ENCODE data around the gene TUFT1.

Gene TUFT1

GRCh38 chr1:151494741-151495281 is 45.3 kb upstream of the TUFT1 start (continued):
- peak; percentile 24; the same call in 1 of the 2 replicates for TF ChIP-seq ZNF449 (tag by site-specific recombination; IDR thresholded peaks at IDR 0.05)
- TF ChIP-seq ZBTB10 (tag by site-specific recombination; IDR thresholded peaks at IDR 0.05): no peak
- peak; percentile 77 for TF ChIP-seq SP3 (tag by site-specific recombination; IDR thresholded peaks at IDR 0.05)
- no peak for TF ChIP-seq ZBTB48 (tag by site-specific recombination; IDR thresholded peaks at IDR 0.05)
- TF ChIP-seq KLF9 (tag by site-specific recombination; IDR thresholded peaks at IDR 0.05; ENCODE audit: low read depth): peak; percentile 74
- no peak for TF ChIP-seq ZNF19 (tag by site-specific recombination; IDR thresholded peaks at IDR 0.05; ENCODE audit: low read depth)
- TF ChIP-seq HIC1 (tag by site-specific recombination; IDR thresholded peaks at IDR 0.05): peak; percentile 90
- TF ChIP-seq TSHZ1 (tag by site-specific recombination; IDR thresholded peaks at IDR 0.05; ENCODE audit: borderline replicate concordance): peak; percentile 99
- TF ChIP-seq EGR2 (tag by site-specific recombination; IDR thresholded peaks at IDR 0.05; ENCODE audit: low read depth): peak; percentile 91
- TF ChIP-seq ZNF704 (tag by site-specific recombination; IDR thresholded peaks at IDR 0.05): no peak
- no peak for TF ChIP-seq ZNF239 (tag by site-specific recombination; IDR thresholded peaks at IDR 0.05)
- TF ChIP-seq ZNF76 (tag by site-specific recombination; IDR thresholded peaks at IDR 0.05; ENCODE audit: borderline replicate concordance, low read depth): peak; percentile 71; the same call in 1 of the 2 replicates
- TF ChIP-seq ZSCAN5A (tag by site-specific recombination; IDR thresholded peaks at IDR 0.05): no peak
- TF ChIP-seq ZNF138 (tag by site-specific recombination; IDR thresholded peaks at IDR 0.05; ENCODE audit: borderline replicate concordance): no peak
- no peak for TF ChIP-seq ZNF426 (tag by site-specific recombination; IDR thresholded peaks at IDR 0.05)
- TF ChIP-seq REST (tag by site-specific recombination; IDR thresholded peaks at IDR 0.05): no peak
- TF ChIP-seq ZNF133 (tag by site-specific recombination; IDR thresholded peaks at IDR 0.05): no peak
- no peak for TF ChIP-seq HOXA7 (CRISPR knock-in tag; IDR thresholded peaks at IDR 0.05; ENCODE audit: borderline replicate concordance)
- no peak for TF ChIP-seq ZNF521 (tag by site-specific recombination; IDR thresholded peaks at IDR 0.05)
- TF ChIP-seq ZNF221 (tag by site-specific recombination; IDR thresholded peaks at IDR 0.05; ENCODE audit: borderline replicate concordance): peak; percentile 82; the same call in 1 of the 2 replicates
- TF ChIP-seq ZNF416 (tag by site-specific recombination; IDR thresholded peaks at IDR 0.05): no peak
- TF ChIP-seq ZNF530 (tag by site-specific recombination; IDR thresholded peaks at IDR 0.05; ENCODE audit: low read depth): no peak
- TF ChIP-seq ZNF785 (tag by site-specific recombination; IDR thresholded peaks at IDR 0.05): no peak
